ENCODE results near the gene NOS1AP. TPM values are rescaled to one million over a fixed set of nuclear protein-coding genes. Genes with fewer than 3 reads are reported as not detected.

The NOS1AP gene
- total RNA-seq, 1 experiment from 2014 or later, result not detected

- no peaks in the 10 kb centered on the region for H3K36me3 ChIP-seq
- DNase-seq (ENCODE audit: low read depth in 1 of 2, low spot score in 2 of 2), result no peak
- no peaks in the 10 kb centered on the region for H3K9me3 ChIP-seq (replicated peaks)
- H3K27ac ChIP-seq, result no peak overlapping the region
- no peak overlapping the region for H3K4me3 ChIP-seq
- H3K27me3 ChIP-seq (replicated peaks), result no peaks in the 10 kb centered on the region; the same call in 1 of the 2 replicates
- H3K4me1 ChIP-seq (replicated peaks), result peaks cover 12% of the 10 kb centered on the region
These were observed 296.7 kb downstream of the NOS1AP start for GRCh38 chr1:162366149-162366548.

- Histone ChIP-seq H3K9me3 (replicated peaks) (no peaks in the 10 kb centered on the region), H3K36me3 (no peaks in the 10 kb centered on the region), H3K4me3 (no peak overlapping the region), H3K27me3 (replicated peaks) (no peaks in the 10 kb centered on the region; the same call in 1 of the 2 replicates), H3K4me1 (replicated peaks) (peaks cover 12% of the 10 kb centered on the region), H3K27ac (no peak overlapping the region)
- DNase-seq (ENCODE audit: low read depth in 1 of 2, low spot score in 2 of 2), result no peak
These were observed 297.2 kb downstream of the NOS1AP start for GRCh38 chr1:162366671-162367070.

- Histone ChIP-seq H3K4me3 (no peak overlapping the region), H3K27ac (no peak overlapping the region), H3K27me3 (replicated peaks) (no peaks in the 10 kb centered on the region; the same call in 1 of the 2 replicates), H3K36me3 (no peaks in the 10 kb centered on the region), H3K9me3 (replicated peaks) (no peaks in the 10 kb centered on the region), H3K4me1 (replicated peaks) (peaks cover 12% of the 10 kb centered on the region)
- DNase-seq (ENCODE audit: low read depth in 1 of 2, low spot score in 2 of 2), result no peak
These were observed 297.6 kb downstream of the NOS1AP start for GRCh38 chr1:162367073-162367472.

- Histone ChIP-seq H3K9me3 (replicated peaks) (no peaks in the 10 kb centered on the region), H3K27ac (no peak overlapping the region), H3K27me3 (replicated peaks) (no peaks in the 10 kb centered on the region; the same call in 1 of the 2 replicates), H3K36me3 (no peaks in the 10 kb centered on the region), H3K4me1 (replicated peaks) (peaks cover 12% of the 10 kb centered on the region), H3K4me3 (no peak overlapping the region)
- DNase-seq (ENCODE audit: low read depth in 1 of 2, low spot score in 2 of 2), result no peak
These were observed 298.3 kb downstream of the NOS1AP start for GRCh38 chr1:162367772-162368171.

- Histone ChIP-seq H3K27me3 (replicated peaks) (no peaks in the 10 kb centered on the region; the same call in 1 of the 2 replicates), H3K36me3 (no peaks in the 10 kb centered on the region), H3K4me1 (replicated peaks) (peaks cover 12% of the 10 kb centered on the region), H3K27ac (no peak overlapping the region), H3K9me3 (replicated peaks) (no peaks in the 10 kb centered on the region), H3K4me3 (no peak overlapping the region)
- DNase-seq (ENCODE audit: low read depth in 1 of 2, low spot score in 2 of 2), result no peak
These were observed 299.0 kb downstream of the NOS1AP start for GRCh38 chr1:162368451-162368850.

GRCh38 chr1:162369571-162369970 lies 300.1 kb downstream of the NOS1AP start:
- Histone ChIP-seq H3K4me3 (no peak overlapping the region), H3K27ac (no peak overlapping the region), H3K27me3 (replicated peaks) (no peaks in the 10 kb centered on the region; the same call in 1 of the 2 replicates), H3K4me1 (replicated peaks) (peaks cover 15% of the 10 kb centered on the region), H3K9me3 (replicated peaks) (no peaks in the 10 kb centered on the region), H3K36me3 (no peaks in the 10 kb centered on the region)
- no peak for DNase-seq (ENCODE audit: low read depth in 1 of 2, low spot score in 2 of 2)

GRCh38 chr1:162370161-162370560 lies 300.7 kb downstream of the NOS1AP start:
- Histone ChIP-seq H3K27me3 (replicated peaks) (no peaks in the 10 kb centered on the region; the same call in 1 of the 2 replicates), H3K36me3 (no peaks in the 10 kb centered on the region), H3K4me1 (replicated peaks) (peaks cover 9% of the 10 kb centered on the region), H3K9me3 (replicated peaks) (no peaks in the 10 kb centered on the region), H3K27ac (no peak overlapping the region), H3K4me3 (no peak overlapping the region)
- DNase-seq (ENCODE audit: low read depth in 1 of 2, low spot score in 2 of 2), result no peak

- no peak overlapping the region for H3K27ac ChIP-seq
- DNase-seq (ENCODE audit: low read depth in 1 of 2, low spot score in 2 of 2), result no peak
- no peak overlapping the region for H3K4me3 ChIP-seq
- peaks cover 8% of the 10 kb centered on the region for H3K4me1 ChIP-seq (replicated peaks)
- no peaks in the 10 kb centered on the region; the same call in 1 of the 2 replicates for H3K27me3 ChIP-seq (replicated peaks)
- no peaks in the 10 kb centered on the region for H3K36me3 ChIP-seq
- H3K9me3 ChIP-seq (replicated peaks), result no peaks in the 10 kb centered on the region
These were observed 301.2 kb downstream of the NOS1AP start for GRCh38 chr1:162370721-162371120.

GRCh38 chr1:162371611-162372010 lies 302.1 kb downstream of the NOS1AP start:
- H3K9me3 ChIP-seq (replicated peaks), result no peaks in the 10 kb centered on the region
- peaks cover 8% of the 10 kb centered on the region for H3K4me1 ChIP-seq (replicated peaks)
- no peak for DNase-seq (ENCODE audit: low read depth in 1 of 2, low spot score in 2 of 2)
- no peaks in the 10 kb centered on the region; the same call in 1 of the 2 replicates for H3K27me3 ChIP-seq (replicated peaks)
- H3K4me3 ChIP-seq, result no peak overlapping the region
- no peak overlapping the region for H3K27ac ChIP-seq
- no peaks in the 10 kb centered on the region for H3K36me3 ChIP-seq

GRCh38 chr1:162372159-162373071 lies 302.9 kb downstream of the NOS1AP start:
- H3K4me3 ChIP-seq, result no peak overlapping the region
- no peaks in the 10 kb centered on the region for H3K9me3 ChIP-seq (replicated peaks)
- no peaks in the 10 kb centered on the region; the same call in 1 of the 2 replicates for H3K27me3 ChIP-seq (replicated peaks)
- DNase-seq (ENCODE audit: low read depth in 1 of 2, low spot score in 2 of 2), result no peak
- H3K36me3 ChIP-seq, result no peaks in the 10 kb centered on the region
- H3K27ac ChIP-seq, result no peak overlapping the region
- peaks cover 8% of the 10 kb centered on the region for H3K4me1 ChIP-seq (replicated peaks)

GRCh38 chr1:162373072-162373427 lies 303.6 kb downstream of the NOS1AP start:
- Histone ChIP-seq H3K4me3 (no peak overlapping the region), H3K27me3 (replicated peaks) (no peaks in the 10 kb centered on the region; the same call in 1 of the 2 replicates), H3K27ac (no peak overlapping the region), H3K4me1 (replicated peaks) (peaks cover 8% of the 10 kb centered on the region), H3K36me3 (no peaks in the 10 kb centered on the region), H3K9me3 (replicated peaks) (no peaks in the 10 kb centered on the region)
- no peak for DNase-seq (ENCODE audit: low read depth in 1 of 2, low spot score in 2 of 2)

GRCh38 chr1:162373541-162374260 lies 304.2 kb downstream of the NOS1AP start:
- Histone ChIP-seq H3K36me3 (no peaks in the 10 kb centered on the region), H3K4me3 (no peak overlapping the region), H3K4me1 (replicated peaks) (peaks cover 8% of the 10 kb centered on the region), H3K27me3 (replicated peaks) (no peaks in the 10 kb centered on the region; the same call in 1 of the 2 replicates), H3K27ac (no peak overlapping the region), H3K9me3 (replicated peaks) (no peaks in the 10 kb centered on the region)
- DNase-seq (ENCODE audit: low read depth in 1 of 2, low spot score in 2 of 2), result peak in 1 of 2 experiments; percentile 61

GRCh38 chr1:162374406-162374805 lies 304.9 kb downstream of the NOS1AP start:
- Histone ChIP-seq H3K4me3 (no peak overlapping the region), H3K27ac (no peak overlapping the region), H3K27me3 (replicated peaks) (no peaks in the 10 kb centered on the region), H3K9me3 (replicated peaks) (no peaks in the 10 kb centered on the region), H3K4me1 (replicated peaks) (peaks cover 8% of the 10 kb centered on the region), H3K36me3 (no peaks in the 10 kb centered on the region)
- no peak for DNase-seq (ENCODE audit: low read depth in 1 of 2, low spot score in 2 of 2)

- no peak overlapping the region for H3K27ac ChIP-seq
- DNase-seq (ENCODE audit: low read depth in 1 of 2, low spot score in 2 of 2), result no peak
- H3K27me3 ChIP-seq (replicated peaks), result no peaks in the 10 kb centered on the region
- H3K9me3 ChIP-seq (replicated peaks), result no peaks in the 10 kb centered on the region
- H3K4me3 ChIP-seq, result no peak overlapping the region
- H3K4me1 ChIP-seq (replicated peaks), result peaks cover 8% of the 10 kb centered on the region
- H3K36me3 ChIP-seq, result no peaks in the 10 kb centered on the region
These were observed 306.0 kb downstream of the NOS1AP start for GRCh38 chr1:162375463-162375862.

All from SJSA1 (cell line).